ENCODE data around the gene FBXO24.

- TF ChIP-seq CTCF (IDR thresholded peaks at IDR 0.05) (no peak), POLR2A (IDR thresholded peaks at IDR 0.05) (no peak)
Observed at GRCh38 chr7:100630066-100630465, 43.9 kb downstream of the FBXO24 start.

Measured in heart left ventricle (tissue), 13 donors.